BJ (cell line): ENCODE results near the gene BID. TPM values are rescaled to one million over a fixed set of nuclear protein-coding genes. Genes with fewer than 3 reads are reported as not detected.

Experiments used
- CTCF ChIA-PET: fragments of 350-600 bp; formaldehyde crosslinking; extraction: SDS; loops from one replicate; lab custom pipeline; 2021; ENCODE audit warnings: antibody characterized with exemption, inconsistent platforms; lab: Yijun Ruan, JAX
- POLR2A ChIA-PET: fragments of 300-600 bp; sonication (Branson Sonifier 250); formaldehyde crosslinking; extraction: SDS; loops from one replicate; lab custom pipeline; 2021; ENCODE audit warnings: antibody characterized with exemption; lab: Charles Lee
- DNase-seq: peaks from one replicate; pipeline ENCODE4 v3.0.0-alpha.2; 2011; ENCODE audit warnings: low read depth
- H3K27me3 ChIP-seq: 2 replicates; pipeline ENCODE4 v1.6.0; 2011; ENCODE audit warnings: low read length; ENCODE audit not compliant: control insufficient read depth, insufficient read depth
- H3K36me3 ChIP-seq: 2 replicates; pipeline ENCODE4 v1.5.1; 2011; ENCODE audit warnings: low read length; ENCODE audit not compliant: control insufficient read depth, insufficient read depth
- H3K4me3 ChIP-seq: 2 replicates; pipeline ENCODE4 v1.5.1; 2011; ENCODE audit warnings: low read depth, mild to moderate bottlenecking, control low read depth, low read length
- CTCF ChIP-seq: IDR thresholded peaks from 2 replicates; pipeline ENCODE4 v1.5.1; 2011; ENCODE audit warnings: low read depth, mild to moderate bottlenecking, control low read depth, inconsistent platforms, low read length, moderate library complexity; ENCODE audit not compliant: insufficient read depth
- polyA plus RNA-seq: library from polyadenylated mRNA; depleted of rRNA; stranded (reverse); fragments of >200 nt; gene quantifications from 2 replicates; pipeline ENCODE4 v1.2.3, GENCODE V29; 2011

Gene BID
- polyA plus RNA-seq, 1 experiment: 96.4 TPM

- CTCF ChIA-PET: interaction anchor here (1.6 kb wide), 2 partner anchors 10 to 260 kb away, joined by 3 to 4 read pairs; no protein-coding TSS in a partner anchor
- Histone ChIP-seq H3K4me3 (no peak overlapping the region), H3K36me3 (peaks cover 23% of the 10 kb centered on the region), H3K27me3 (no peaks in the 10 kb centered on the region)
- POLR2A ChIA-PET: no interaction called here
- TF ChIP-seq CTCF: no peak
- DNase-seq: no peak
Measured at GRCh38 chr22:17815703-17816254, 41.5 kb upstream of the BID start.

GRCh38 chr22:17814830-17815229 is 40.6 kb upstream of the BID start:
- no peak overlapping the region for H3K4me3 ChIP-seq
- no peak for TF ChIP-seq CTCF
- no peak for DNase-seq
- ChIA-PET CTCF (interaction anchor here (1.6 kb wide), 2 partner anchors 9 to 261 kb away, joined by 3 to 4 read pairs; no protein-coding TSS in a partner anchor), POLR2A (interaction anchor here (0.5 kb wide), 1 partner anchor 335 kb away, joined by 18 read pairs; the partner anchor contains the start of gene USP18)
- H3K27me3 ChIP-seq: no peaks in the 10 kb centered on the region
- peaks cover 27% of the 10 kb centered on the region for H3K36me3 ChIP-seq

GRCh38 chr22:17814084-17814483 is 39.8 kb upstream of the BID start:
- no peak for TF ChIP-seq CTCF
- DNase-seq: no peak
- CTCF ChIA-PET: interaction anchor here (1.6 kb wide), 1 partner anchor 262 kb away, joined by 4 read pairs; no protein-coding TSS in a partner anchor
- Histone ChIP-seq H3K4me3 (no peak overlapping the region), H3K27me3 (no peaks in the 10 kb centered on the region), H3K36me3 (peaks cover 28% of the 10 kb centered on the region)
- POLR2A ChIA-PET: no interaction called here

- no peak for DNase-seq
- CTCF ChIA-PET: interaction anchor here (1.1 kb wide), 1 partner anchor 19 kb away, joined by 4 read pairs; no protein-coding TSS in a partner anchor
- POLR2A ChIA-PET: no interaction called here
- no peaks in the 10 kb centered on the region for H3K27me3 ChIP-seq
- no peak for TF ChIP-seq CTCF
- peaks cover 27% of the 10 kb centered on the region for H3K36me3 ChIP-seq
- H3K4me3 ChIP-seq: no peak overlapping the region
Measured at GRCh38 chr22:17811119-17811518, 36.9 kb upstream of the BID start.

- Histone ChIP-seq H3K27me3 (no peaks in the 10 kb centered on the region), H3K36me3 (peaks cover 24% of the 10 kb centered on the region), H3K4me3 (no peak overlapping the region)
- TF ChIP-seq CTCF: no peak
- ChIA-PET CTCF (interaction anchor here (1.1 kb wide), 1 partner anchor 20 kb away, joined by 4 read pairs; no protein-coding TSS in a partner anchor), POLR2A (no interaction called here)
- no peak for DNase-seq
Measured at GRCh38 chr22:17810570-17811116, 36.4 kb upstream of the BID start.
